C4-2B (cell line): ENCODE measurements around the gene MAML3.

Experiments used
- H3K27ac ChIP-seq: fragments of 450-650 bp; 2 replicates; pipeline ENCODE4 v1.5.1; 2017
- CTCF ChIP-seq: fragments of 450-650 bp; conservative IDR thresholded peaks from 2 replicates; pipeline ENCODE4 v1.5.1; 2017; ENCODE audit warnings: mild to moderate bottlenecking
- ZFX ChIP-seq: fragments of 450-650 bp; IDR thresholded peaks from 2 replicates; pipeline ENCODE4 v1.6.1; 2017

The MAML3 gene

GRCh38 chr4:140049849-140050637 is 103.9 kb downstream of the MAML3 start:
- TF ChIP-seq CTCF (peak; percentile 35), ZFX (no peak)

GRCh38 chr4:140049024-140049848 is 104.7 kb downstream of the MAML3 start:
- TF ChIP-seq ZFX (no peak), CTCF (no peak)
- no peak overlapping the region for H3K27ac ChIP-seq

More at GRCh38 chr4:140049849-140050637, 103.9 kb downstream of the MAML3 start:
- H3K27ac ChIP-seq, result no peak overlapping the region

- TF ChIP-seq CTCF (no peak), ZFX (no peak)
- H3K27ac ChIP-seq, result no peak overlapping the region
Observed at GRCh38 chr4:140048419-140048995, 105.5 kb downstream of the MAML3 start.

GRCh38 chr4:140047786-140048185 is 106.2 kb downstream of the MAML3 start:
- TF ChIP-seq CTCF (no peak), ZFX (no peak)
- H3K27ac ChIP-seq, result peak overlapping the region; percentile 61

GRCh38 chr4:140047017-140047640 is 106.9 kb downstream of the MAML3 start:
- TF ChIP-seq CTCF, result no peak
- no peak for TF ChIP-seq ZFX
- H3K27ac ChIP-seq, result peak overlapping the region; percentile 61

GRCh38 chr4:140046543-140046942 is 107.4 kb downstream of the MAML3 start:
- peak overlapping the region; percentile 61; the same call in 1 of the 2 replicates for H3K27ac ChIP-seq
- TF ChIP-seq CTCF (no peak), ZFX (no peak)
